Measurements from ENCODE around the gene DACH1. TPM values are rescaled to one million over a fixed set of nuclear protein-coding genes. Genes with fewer than 3 reads are reported as not detected.

Gene DACH1
- total and polyA plus RNA-seq, 9 of the 15 experiments (the other 6 are each of a cell fraction or from before 2014, with no cell fraction given): 0.04 to 0.07 (median 0.04) TPM; not detected in 2

- in situ Hi-C loops (cut with MboI): no loop called here
- Histone ChIP-seq H3K27ac (ENCODE audit: extremely low read depth, low read depth, low read length) (no peak overlapping the region), H3K4me1 (replicated peaks in 1 of 2; ENCODE audit: control insufficient read depth in 2 of 2, insufficient read depth in 2 of 2, low read length in 2 of 2) (no peaks in the 10 kb centered on the region), H3K9me3 (replicated peaks; ENCODE audit: control insufficient read depth, insufficient read depth, low read depth, low read length) (no peaks in the 10 kb centered on the region), H3K27me3 (ENCODE audit: control insufficient read depth in 2 of 2, insufficient read depth in 2 of 2, low read length in 2 of 2) (no peaks in the 10 kb centered on the region), H3K79me2 (ENCODE audit: control insufficient read depth, insufficient read depth, low read length) (no peaks in the 10 kb centered on the region), H3K9ac (ENCODE audit: insufficient read depth in 1 of 2, low read depth in 2 of 2, low read length in 2 of 2) (no peak overlapping the region), H3K4me3 (no peak overlapping the region), H3K36me3 (ENCODE audit: control insufficient read depth, insufficient read depth, low read length) (no peaks in the 10 kb centered on the region), H3K9me1 (ENCODE audit: control insufficient read depth, insufficient read depth, low read length) (no peaks in the 10 kb centered on the region), H3K4me2 (ENCODE audit: insufficient read depth, low read length) (no peak overlapping the region), H4K20me1 (replicated peaks; ENCODE audit: control insufficient read depth, insufficient read depth, low read length) (no peaks in the 10 kb centered on the region), H2AFZ (ENCODE audit: low read depth, low read length) (no peak overlapping the region)
- FAIRE-seq (no peak), DNase-seq (ENCODE audit: extremely low read depth in 1 of 4, low spot score in 3 of 4) (no peak), ATAC-seq (no peak)
- 0% methylated on average over 3 of the region's 4 CpGs for WGBS (ENCODE audit: insufficient coverage, low coverage, missing lambda C conversion rate)
- no TSS peak for BruUV-seq (replicated peaks)
- CTCF ChIA-PET (ENCODE audit: low intra/inter-chr PET ratio): no interaction called here
- POLR2A ChIA-PET: no interaction called here
- intact Hi-C loops (cut with micrococcal nuclease): no loop called here
- no peak for TF ChIP-seq MXD1 (CRISPR knock-in tag; IDR thresholded peaks at IDR 0.05; ENCODE audit: borderline replicate concordance, poor library complexity, severe bottlenecking)
- no peak for TF ChIP-seq MAFF (IDR thresholded peaks at IDR 0.05; ENCODE audit: low read length)
- no peak for TF ChIP-seq LARP7 (IDR thresholded peaks at IDR 0.05)
- TF ChIP-seq ZNF445 (CRISPR knock-in tag; IDR thresholded peaks at IDR 0.05; ENCODE audit: low read depth): no peak
- no peak for TF ChIP-seq DNMT1 (IDR thresholded peaks at IDR 0.05)
- TF ChIP-seq BCOR (IDR thresholded peaks at IDR 0.05): no peak
These were observed 367.0 kb downstream of the DACH1 start for GRCh38 chr13:71499944-71500514.

GRCh38 chr13:71499235-71499634, 367.8 kb downstream of the DACH1 start:
- no peaks in the 10 kb centered on the region for H3K36me3 ChIP-seq (ENCODE audit: control insufficient read depth, insufficient read depth, low read length)
- no TSS peak for BruUV-seq (replicated peaks)
- TF ChIP-seq CXXC5 (CRISPR knock-in tag; IDR thresholded peaks at IDR 0.05) (no peak), SMARCA5 (IDR thresholded peaks at IDR 0.05) (no peak), AFF1 (IDR thresholded peaks at IDR 0.05; ENCODE audit: low read depth in 1 of 2, partially characterized antibody in 2 of 2) (no peak), PRMT5 (CRISPR knock-in tag; IDR thresholded peaks at IDR 0.05) (no peak), USF2 (CRISPR knock-in tag; IDR thresholded peaks at IDR 0.05) (no peak)
- no peaks in the 10 kb centered on the region for H3K79me2 ChIP-seq (ENCODE audit: control insufficient read depth, insufficient read depth, low read length)
- H3K9me3 ChIP-seq (replicated peaks; ENCODE audit: control insufficient read depth, insufficient read depth, low read depth, low read length): no peaks in the 10 kb centered on the region
- ATAC-seq (no peak), DNase-seq (ENCODE audit: extremely low read depth in 1 of 4, low spot score in 3 of 4) (no peak), FAIRE-seq (no peak)
- no peaks in the 10 kb centered on the region for H3K9me1 ChIP-seq (ENCODE audit: control insufficient read depth, insufficient read depth, low read length)
- ChIA-PET POLR2A (no interaction called here), CTCF (ENCODE audit: low intra/inter-chr PET ratio) (no interaction called here)
- H3K4me3 ChIP-seq: no peak overlapping the region
- H4K20me1 ChIP-seq (replicated peaks; ENCODE audit: control insufficient read depth, insufficient read depth, low read length): no peaks in the 10 kb centered on the region
- no peak overlapping the region for H2AFZ ChIP-seq (ENCODE audit: low read depth, low read length)
- no peak overlapping the region for H3K27ac ChIP-seq (ENCODE audit: extremely low read depth, low read depth, low read length)
- no peak overlapping the region for H3K9ac ChIP-seq (ENCODE audit: insufficient read depth in 1 of 2, low read depth in 2 of 2, low read length in 2 of 2)
- H3K4me1 ChIP-seq (replicated peaks in 1 of 2; ENCODE audit: control insufficient read depth in 2 of 2, insufficient read depth in 2 of 2, low read length in 2 of 2): no peaks in the 10 kb centered on the region
- no peaks in the 10 kb centered on the region for H3K27me3 ChIP-seq (ENCODE audit: control insufficient read depth in 2 of 2, insufficient read depth in 2 of 2, low read length in 2 of 2)
- no peak overlapping the region for H3K4me2 ChIP-seq (ENCODE audit: insufficient read depth, low read length)
- in situ Hi-C loops (cut with MboI) (no loop called here), intact Hi-C loops (cut with micrococcal nuclease) (no loop called here)
- WGBS (ENCODE audit: insufficient coverage, low coverage, missing lambda C conversion rate): 0% methylated on average over 2 of the region's 2 CpGs

Measured in K562 (cell line).